Cardiac fibroblast (primary cell): ENCODE measurements around the gene CALM3.

Source experiments
- DNase-seq, 2 donors: peaks; one replicate each; pipeline versions ENCODE4 v3.0.0 to v3.0.0-alpha.2; 2010; ENCODE audit warnings: low read depth in 2 of 2
- H3K4me3 ChIP-seq, 2 donors: replicated peaks in 1 of 2; 1 replicate in 1 of 2; 2 replicates in 1 of 2; pipeline ENCODE4 v1.5.1; 2011; ENCODE audit warnings: low read depth in 2 of 2, low read length in 2 of 2, mild to moderate bottlenecking in 2 of 2, moderate library complexity in 1 of 2
- CTCF ChIP-seq: IDR thresholded peaks from one replicate; pipeline ENCODE4 v1.5.1; 2011; ENCODE audit warnings: low read depth, mild to moderate bottlenecking, low read length, inconsistent platforms

The CALM3 gene

GRCh38 chr19:46564701-46565100, 36.4 kb upstream of the CALM3 start:
- no peak for TF ChIP-seq CTCF
- DNase-seq: no peak
- H3K4me3 ChIP-seq: no peak overlapping the region

- DNase-seq: peak; percentile 25 to 31
- no peak overlapping the region for H3K4me3 ChIP-seq
Measured at GRCh38 chr19:46571495-46571894, 29.6 kb upstream of the CALM3 start.

GRCh38 chr19:46573679-46574498, 27.2 kb upstream of the CALM3 start:
- TF ChIP-seq CTCF: no peak
- no peak for DNase-seq
- H3K4me3 ChIP-seq: no peak overlapping the region

More at GRCh38 chr19:46571495-46571894, 29.6 kb upstream of the CALM3 start:
- peak; percentile 20 for TF ChIP-seq CTCF

GRCh38 chr19:46574533-46574932, 26.6 kb upstream of the CALM3 start:
- no peak for DNase-seq
- no peak for TF ChIP-seq CTCF
- no peak overlapping the region for H3K4me3 ChIP-seq

GRCh38 chr19:46578450-46578849, 22.7 kb upstream of the CALM3 start:
- no peak overlapping the region for H3K4me3 ChIP-seq
- DNase-seq: no peak
- TF ChIP-seq CTCF: no peak

- TF ChIP-seq CTCF: peak; percentile 47
- DNase-seq: peak in 1 of 2 donors; percentile 23
Measured at GRCh38 chr19:46579361-46579879, 21.7 kb upstream of the CALM3 start.

More at GRCh38 chr19:46579361-46579879, 21.7 kb upstream of the CALM3 start:
- no peak overlapping the region for H3K4me3 ChIP-seq
